ENCODE data around the gene TCERG1L. TPM values are rescaled to one million over a fixed set of nuclear protein-coding genes. Genes with fewer than 3 reads are reported as not detected.

The TCERG1L gene
- total RNA-seq, 4 donors from 2014 or later = not detected

GRCh38 chr10:131056091-131056579, 255.4 kb downstream of the TCERG1L start:
- no peak overlapping the region for H3K4me3 ChIP-seq

GRCh38 chr10:131055437-131055836, 256.1 kb downstream of the TCERG1L start:
- TF ChIP-seq CTCF (IDR thresholded peaks at IDR 0.05) = no peak
- no peak for TF ChIP-seq POLR2A (IDR thresholded peaks at IDR 0.05)
- no peaks in the 10 kb centered on the region for H3K36me3 ChIP-seq

More at GRCh38 chr10:131056091-131056579, 255.4 kb downstream of the TCERG1L start:
- Histone ChIP-seq H3K4me1 (no peaks in the 10 kb centered on the region), H3K27me3 (no peaks in the 10 kb centered on the region), H3K36me3 (no peaks in the 10 kb centered on the region), H3K9me3 (no peaks in the 10 kb centered on the region), H3K27ac (no peak overlapping the region)
- DNase-seq = no peak
- TF ChIP-seq POLR2A (IDR thresholded peaks at IDR 0.05) = no peak
- TF ChIP-seq CTCF (IDR thresholded peaks at IDR 0.05) = no peak

GRCh38 chr10:131053192-131053591, 258.3 kb downstream of the TCERG1L start:
- no peak for DNase-seq
- no peak overlapping the region for H3K27ac ChIP-seq
- no peaks in the 10 kb centered on the region for H3K9me3 ChIP-seq
- no peaks in the 10 kb centered on the region for H3K36me3 ChIP-seq
- TF ChIP-seq CTCF (IDR thresholded peaks at IDR 0.05) (no peak), POLR2A (IDR thresholded peaks at IDR 0.05) (no peak)
- no peaks in the 10 kb centered on the region for H3K27me3 ChIP-seq
- no peaks in the 10 kb centered on the region for H3K4me1 ChIP-seq
- H3K4me3 ChIP-seq = no peak overlapping the region

More at GRCh38 chr10:131055437-131055836, 256.1 kb downstream of the TCERG1L start:
- Histone ChIP-seq H3K27me3 (no peaks in the 10 kb centered on the region), H3K4me3 (no peak overlapping the region), H3K4me1 (no peaks in the 10 kb centered on the region), H3K9me3 (no peaks in the 10 kb centered on the region), H3K27ac (no peak overlapping the region)
- DNase-seq = no peak

GRCh38 chr10:131050162-131050766, 261.3 kb downstream of the TCERG1L start:
- TF ChIP-seq CTCF (IDR thresholded peaks at IDR 0.05) (no peak), POLR2A (IDR thresholded peaks at IDR 0.05) (no peak)
- H3K36me3 ChIP-seq = no peaks in the 10 kb centered on the region
- no peak overlapping the region for H3K27ac ChIP-seq
- no peaks in the 10 kb centered on the region for H3K27me3 ChIP-seq
- no peaks in the 10 kb centered on the region for H3K9me3 ChIP-seq
- H3K4me1 ChIP-seq = no peaks in the 10 kb centered on the region
- DNase-seq = no peak
- no peak overlapping the region for H3K4me3 ChIP-seq

GRCh38 chr10:131049016-131049415, 262.5 kb downstream of the TCERG1L start:
- no peak overlapping the region for H3K4me3 ChIP-seq
- DNase-seq = no peak
- no peak overlapping the region for H3K27ac ChIP-seq
- no peaks in the 10 kb centered on the region for H3K27me3 ChIP-seq
- H3K36me3 ChIP-seq = no peaks in the 10 kb centered on the region
- H3K9me3 ChIP-seq = no peaks in the 10 kb centered on the region
- TF ChIP-seq POLR2A (IDR thresholded peaks at IDR 0.05) = no peak
- no peak for TF ChIP-seq CTCF (IDR thresholded peaks at IDR 0.05)
- no peaks in the 10 kb centered on the region for H3K4me1 ChIP-seq

All from Peyer's patch (tissue), 4 donors.